ENCODE data around the gene NMU. TPM values are rescaled to one million over a fixed set of nuclear protein-coding genes. Genes with fewer than 3 reads are reported as not detected.
A peak's percentile ranks its signal among the peaks of the same experiment; 100 is the strongest.

The NMU gene
- total and polyA plus RNA-seq, 9 of the 15 experiments (the other 6 are each of a cell fraction or from before 2014, with no cell fraction given), result 73.8 to 846 (median 599) TPM

- TF ChIP-seq MBD1 (CRISPR knock-in tag; IDR thresholded peaks at IDR 0.05) (no peak), ZNF395 (CRISPR knock-in tag; IDR thresholded peaks at IDR 0.05) (peak; percentile 62; the same call in 1 of the 2 replicates), XRCC5 (IDR thresholded peaks at IDR 0.05; ENCODE audit: low read depth, low read length) (no peak), REST (IDR thresholded peaks at IDR 0.05; ENCODE audit: borderline replicate concordance) (peak; percentile 96), REST (CRISPR knock-in tag; IDR thresholded peaks at IDR 0.05; ENCODE audit: low read depth) (no peak), PHB2 (IDR thresholded peaks at IDR 0.05; ENCODE audit: low read depth) (no peak), LEF1 (IDR thresholded peaks at IDR 0.05) (peak; percentile 61), ZNF124 (CRISPR knock-in tag; IDR thresholded peaks at IDR 0.05) (no peak), SREBF2 (CRISPR knock-in tag; IDR thresholded peaks at IDR 0.05) (no peak), PRDM10 (IDR thresholded peaks at IDR 0.05; ENCODE audit: partially characterized antibody) (peak; percentile 91), ZNF584 (CRISPR knock-in tag; IDR thresholded peaks at IDR 0.05; ENCODE audit: low read depth) (peak; percentile 48; the same call in 1 of the 2 replicates), FOXK2 (conservative IDR thresholded peaks at IDR 0.05 in 1 of 2, IDR thresholded peaks at IDR 0.05 in 1 of 2; ENCODE audit: low read depth in 2 of 2) (peak; percentile 54 to 63; a peak in 3 of 4 replicates), BMI1 (IDR thresholded peaks at IDR 0.05; ENCODE audit: low read length) (no peak), ATF7 (IDR thresholded peaks at IDR 0.05) (peak; percentile 52; the same call in 1 of the 2 replicates)
Measured at GRCh38 chr4:55637272-55637820, 1.2 kb upstream of the NMU start (continued).

Measured in K562 (cell line).